Choroid plexus epithelial cell (primary cell): ENCODE measurements around the gene ADM.
A peak's percentile ranks its signal among the peaks of the same experiment; 100 is the strongest.

Experiments used
- DNase-seq: peaks from one replicate; pipeline ENCODE4 v3.0.0-alpha.2; 2010; ENCODE audit warnings: low read depth
- H3K4me3 ChIP-seq: 2 replicates; pipeline ENCODE4 v1.5.1; 2011; ENCODE audit warnings: low read depth, mild to moderate bottlenecking, control low read depth, low read length, moderate library complexity
- CTCF ChIP-seq: conservative IDR thresholded peaks from 2 replicates; pipeline ENCODE4 v1.5.1; 2011; ENCODE audit warnings: low read depth, mild to moderate bottlenecking, control low read depth, inconsistent platforms, low read length, moderate library complexity

Gene ADM

GRCh38 chr11:10338287-10338686 lies 33.4 kb downstream of the ADM start:
- no peak for TF ChIP-seq CTCF
- no peak for DNase-seq
- H3K4me3 ChIP-seq, result no peak overlapping the region

GRCh38 chr11:10348650-10349280 lies 43.9 kb downstream of the ADM start:
- DNase-seq, result peak; percentile 74
- TF ChIP-seq CTCF, result no peak

GRCh38 chr11:10349281-10349665 lies 44.4 kb downstream of the ADM start:
- DNase-seq, result no peak
- no peak for TF ChIP-seq CTCF
- H3K4me3 ChIP-seq, result no peak overlapping the region

More at GRCh38 chr11:10348650-10349280, 43.9 kb downstream of the ADM start:
- no peak overlapping the region for H3K4me3 ChIP-seq

- no peak for DNase-seq
- TF ChIP-seq CTCF, result no peak
- no peak overlapping the region for H3K4me3 ChIP-seq
Observed at GRCh38 chr11:10349806-10350205, 44.9 kb downstream of the ADM start.

GRCh38 chr11:10350334-10350733 lies 45.5 kb downstream of the ADM start:
- no peak for TF ChIP-seq CTCF
- H3K4me3 ChIP-seq, result no peak overlapping the region
- DNase-seq, result peak; percentile 91

GRCh38 chr11:10351435-10351764 lies 46.5 kb downstream of the ADM start:
- no peak for DNase-seq
- no peak for TF ChIP-seq CTCF
- H3K4me3 ChIP-seq, result no peak overlapping the region
